NCI-H510A treated with DMSO at 0.1 percent for 48 hours (cell line): ENCODE measurements around the gene SERP1.
"Not testable (repeated sequence)": the region's sequence is repeated elsewhere in the genome, so short reads cannot be mapped to it uniquely, and the experiment has no call there.

Experiments
- DNase-seq: peaks from one replicate; lab custom pipeline; 2025; lab: John Stamatoyannopoulos, UW

SERP1 gene

GRCh38 chr3:150538324-150539208 is 7.7 kb downstream of the SERP1 start:
- peak; percentile 73 for DNase-seq

GRCh38 chr3:150535204-150535603 is 11.1 kb downstream of the SERP1 start:
- peak; percentile 83 for DNase-seq

GRCh38 chr3:150531775-150532174 is 14.5 kb downstream of the SERP1 start:
- no peak for DNase-seq

GRCh38 chr3:150528354-150528797 is 17.9 kb downstream of the SERP1 start:
- DNase-seq: peak; percentile 15

GRCh38 chr3:150527464-150528255 is 18.6 kb downstream of the SERP1 start:
- DNase-seq: no peak

- DNase-seq: no peak
Measured at GRCh38 chr3:150523538-150523937, 22.8 kb downstream of the SERP1 start.

- DNase-seq: no peak
Measured at GRCh38 chr3:150521463-150521862, 24.8 kb downstream of the SERP1 start.

GRCh38 chr3:150520408-150520807 is 25.9 kb downstream of the SERP1 start:
- peak; percentile 28 for DNase-seq

- DNase-seq: no peak
Measured at GRCh38 chr3:150519026-150519425, 27.3 kb downstream of the SERP1 start.

GRCh38 chr3:150515210-150515609 is 31.1 kb downstream of the SERP1 start:
- no peak for DNase-seq

GRCh38 chr3:150511122-150511821 is 35.0 kb downstream of the SERP1 start:
- no peak for DNase-seq

- DNase-seq: no peak
Measured at GRCh38 chr3:150509780-150510179, 36.5 kb downstream of the SERP1 start.

GRCh38 chr3:150508401-150508800 is 37.9 kb downstream of the SERP1 start:
- no peak for DNase-seq

GRCh38 chr3:150504483-150504882 is 41.8 kb downstream of the SERP1 start:
- DNase-seq: no peak

- no peak for DNase-seq
Measured at GRCh38 chr3:150503402-150504099, 42.7 kb downstream of the SERP1 start.

- not testable (repeated sequence) for DNase-seq
Measured at GRCh38 chr3:150500960-150501359, 45.3 kb downstream of the SERP1 start.

- no peak for DNase-seq
Measured at GRCh38 chr3:150497956-150498355, 48.3 kb downstream of the SERP1 start.

GRCh38 chr3:150495563-150496168 is 50.6 kb downstream of the SERP1 start:
- peak; percentile 43 for DNase-seq

- no peak for DNase-seq
Measured at GRCh38 chr3:150495149-150495548, 51.1 kb downstream of the SERP1 start.

- no peak for DNase-seq
Measured at GRCh38 chr3:150494411-150494977, 51.8 kb downstream of the SERP1 start.
